T follicular helper cell (primary cell): Measurements from ENCODE around the gene CPNE5.
A peak's percentile ranks its signal among the peaks of the same experiment; 100 is the strongest.

Experiments used
- DNase-seq: peaks from one replicate; pipeline ENCODE4 v3.0.0-alpha.2; 2020; ENCODE audit warnings: low read depth

The CPNE5 gene

DNA sequence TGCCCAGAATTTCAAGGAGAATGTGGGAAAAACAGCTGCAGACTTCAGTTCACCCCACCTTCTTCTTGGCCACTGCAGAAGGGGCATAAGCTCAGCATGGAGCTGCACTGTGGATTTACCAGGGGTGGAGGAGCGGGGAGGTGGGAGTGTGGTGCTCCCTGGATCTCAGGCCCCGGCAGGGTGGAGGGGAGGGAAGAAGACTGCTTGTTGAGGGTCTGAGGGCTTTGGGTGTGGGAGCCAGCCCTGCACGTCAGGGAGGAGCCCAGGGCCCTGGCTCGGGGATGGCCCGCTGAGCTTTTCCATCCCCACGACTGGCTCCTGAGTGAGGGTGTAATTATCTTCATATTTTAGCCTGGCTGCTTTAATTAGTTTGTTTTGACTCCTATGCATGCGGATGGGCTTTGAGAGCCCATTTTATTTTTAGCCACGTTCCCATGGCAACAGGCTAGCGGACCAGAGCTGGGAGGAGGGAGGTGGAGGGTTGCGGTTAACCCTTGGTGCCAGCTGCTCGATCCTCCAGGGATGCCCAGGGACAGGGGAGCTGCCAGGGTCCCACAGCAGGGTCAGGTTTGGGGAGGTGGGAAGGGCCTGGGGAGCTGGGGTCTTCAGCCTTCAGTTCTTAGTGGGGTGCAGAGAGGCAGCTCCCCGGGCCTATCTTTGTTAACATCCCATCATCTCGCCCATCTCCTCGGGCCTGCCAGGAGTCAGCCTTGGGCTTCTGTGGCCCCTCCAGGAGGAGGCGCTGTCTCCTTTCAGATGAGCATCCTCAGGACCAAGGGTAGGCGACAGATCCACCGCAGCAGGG lies 73.4 kb downstream of the CPNE5 start:
- peak; percentile 71 for DNase-seq

DNA sequence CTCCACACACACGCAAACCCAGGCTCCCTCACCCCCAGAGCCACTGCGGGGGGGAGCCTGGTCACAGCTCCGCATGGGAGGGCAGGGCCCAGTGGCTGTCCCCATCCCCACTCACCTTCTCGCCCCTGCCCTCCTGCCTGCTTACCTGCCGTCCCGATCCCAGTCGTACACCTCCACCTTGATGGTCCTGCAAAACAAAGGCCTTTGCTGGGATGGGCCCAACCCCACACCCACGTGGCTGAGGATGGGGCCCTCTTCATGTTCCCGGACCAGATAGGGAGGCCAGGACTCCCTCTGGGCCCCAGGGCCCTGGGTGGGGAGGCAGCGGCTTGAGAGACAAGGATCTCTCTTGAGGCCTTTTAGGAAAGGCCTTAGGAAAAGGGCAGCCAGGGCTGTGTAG lies 74.1 kb downstream of the CPNE5 start:
- no peak for DNase-seq

DNA sequence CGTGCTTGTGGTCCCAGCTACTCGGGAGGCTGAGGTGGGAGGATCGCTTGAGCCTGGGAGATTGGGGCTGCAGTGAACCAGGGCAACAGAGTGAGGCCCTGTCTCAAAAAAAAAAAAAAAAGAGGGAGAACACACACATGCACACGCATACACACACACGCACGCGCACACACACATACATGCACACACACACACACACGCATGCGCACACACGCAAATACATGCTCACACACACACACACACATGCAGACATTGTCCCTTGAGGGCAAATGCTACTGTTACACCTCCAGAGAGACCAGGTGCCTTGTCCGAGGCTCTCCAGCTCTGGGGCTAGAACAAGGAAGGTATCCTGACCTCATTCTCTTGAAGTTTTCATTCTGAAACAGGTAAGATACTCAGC lies 77.1 kb downstream of the CPNE5 start:
- DNase-seq, result no peak

DNA sequence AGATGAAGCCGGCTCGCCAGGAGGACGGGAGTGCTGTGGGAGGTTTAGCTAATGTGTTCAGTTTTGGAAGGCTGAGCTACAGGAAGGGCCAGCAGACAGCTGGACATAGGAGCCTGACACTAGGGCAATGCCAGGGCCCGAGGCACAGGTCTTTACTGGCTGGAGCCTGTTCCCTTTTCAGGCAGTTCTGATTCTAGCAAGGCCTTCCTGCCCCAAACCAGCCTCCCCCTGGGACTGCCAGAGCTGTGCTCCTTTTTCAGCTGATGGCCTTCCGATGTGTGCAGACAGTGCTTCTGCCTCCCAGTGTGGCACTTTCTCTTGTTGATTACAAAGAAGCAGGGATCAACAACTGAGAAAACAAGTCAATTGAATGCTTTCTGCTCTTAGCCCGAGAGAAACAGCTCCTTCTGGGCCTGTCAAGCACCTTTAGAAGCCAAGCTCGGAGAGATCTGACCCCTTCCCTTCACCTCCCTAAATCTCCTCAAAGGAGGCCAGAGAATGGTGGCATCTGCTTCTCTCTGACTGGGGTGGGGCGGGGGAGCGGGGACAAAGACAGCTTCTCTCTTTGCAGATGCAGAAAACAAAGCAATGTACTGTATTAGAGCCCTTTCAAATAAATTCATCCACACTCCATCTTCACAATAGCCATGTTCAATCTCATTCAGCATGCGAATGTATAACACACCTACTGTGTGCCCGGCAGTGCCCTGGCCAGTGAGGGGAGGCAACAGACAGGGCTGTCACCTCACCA lies 78.4 kb downstream of the CPNE5 start:
- no peak for DNase-seq

DNA sequence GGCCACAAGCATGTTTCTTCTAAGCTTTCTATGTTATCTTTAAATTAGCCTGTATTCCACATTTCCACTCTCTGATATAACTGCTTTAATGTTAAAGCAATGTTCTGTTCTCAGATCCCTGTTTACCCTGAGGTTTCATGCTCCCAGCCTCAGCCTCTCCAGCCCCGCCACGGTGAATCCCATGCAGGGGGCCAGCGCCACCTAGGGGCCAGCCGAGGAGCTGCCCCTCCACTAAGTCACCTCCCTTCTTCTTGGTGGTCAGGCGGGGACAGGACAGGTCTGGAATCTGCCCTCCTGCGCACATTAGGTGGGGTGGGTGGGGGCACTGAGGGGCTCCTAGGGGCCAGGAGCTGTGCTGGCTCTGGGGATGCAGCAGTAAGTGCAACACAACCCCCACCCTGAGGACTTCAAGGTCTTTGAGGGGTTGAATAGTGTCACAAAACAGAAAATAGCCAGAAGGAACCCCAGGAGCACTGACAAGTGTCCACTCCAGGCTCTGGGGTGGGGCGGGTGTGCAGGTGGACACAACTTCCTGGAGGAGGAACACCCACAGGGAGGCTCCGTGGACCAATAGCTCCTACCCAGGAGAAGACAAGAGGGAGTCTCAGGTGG lies 80.0 kb downstream of the CPNE5 start:
- DNase-seq, result peak; percentile 65

DNA sequence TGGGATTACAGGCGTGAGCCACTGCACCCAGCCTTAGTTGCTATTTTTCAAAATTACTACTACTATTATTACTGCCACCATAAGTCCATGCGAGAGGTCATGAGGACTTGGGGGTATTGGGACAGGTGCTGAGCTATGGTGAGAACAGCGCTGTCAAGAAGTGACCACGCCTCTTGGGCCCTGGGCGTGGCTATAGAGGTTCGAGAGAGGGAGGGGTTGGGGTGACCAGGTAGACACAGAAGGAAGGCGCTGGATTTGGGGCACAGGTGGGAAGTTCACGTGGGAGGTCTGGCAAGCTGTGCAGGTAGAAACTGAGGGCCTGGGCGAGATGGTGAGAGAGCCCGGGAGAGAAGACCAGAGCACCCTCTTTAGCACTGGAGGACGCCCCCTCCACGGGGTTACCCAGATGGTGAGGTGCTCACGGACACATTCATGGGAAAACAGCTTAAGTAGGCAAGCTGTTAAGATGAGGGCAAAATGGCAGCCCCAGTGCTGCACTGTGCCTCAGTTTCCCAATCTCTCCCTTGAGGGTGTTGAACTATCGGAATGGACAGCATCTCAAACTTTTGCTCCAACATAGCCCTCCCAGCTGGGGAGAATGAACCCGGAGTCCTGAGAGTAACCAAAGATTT lies 80.6 kb downstream of the CPNE5 start:
- no peak for DNase-seq

DNA sequence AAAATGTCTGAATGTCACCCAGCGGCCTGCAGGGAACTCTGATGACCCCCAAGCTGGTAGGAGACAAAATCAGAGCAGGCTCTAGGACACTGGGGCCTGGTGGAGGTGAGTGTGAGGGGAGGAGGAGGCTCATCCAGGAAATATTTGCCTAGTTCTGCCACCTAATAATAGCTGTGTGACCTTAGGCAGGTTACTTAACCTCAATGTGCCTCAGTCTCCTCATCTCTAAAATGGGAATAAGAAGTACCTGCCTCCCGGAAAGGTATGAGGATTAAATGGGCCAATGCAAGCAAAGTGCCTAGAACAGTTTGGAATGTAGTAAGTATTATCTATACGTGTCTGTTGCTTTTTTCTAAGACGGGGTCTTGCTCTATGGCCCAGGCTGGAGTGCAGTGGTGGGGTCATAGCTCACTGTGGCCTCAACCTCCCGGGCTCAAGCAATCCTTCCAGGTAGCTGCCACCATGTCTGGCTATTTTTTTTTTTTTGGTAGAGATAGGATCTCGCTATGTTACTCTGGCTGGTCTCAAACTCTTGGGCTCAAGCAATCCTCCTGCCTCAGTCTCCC lies 81.2 kb downstream of the CPNE5 start:
- no peak for DNase-seq

DNA sequence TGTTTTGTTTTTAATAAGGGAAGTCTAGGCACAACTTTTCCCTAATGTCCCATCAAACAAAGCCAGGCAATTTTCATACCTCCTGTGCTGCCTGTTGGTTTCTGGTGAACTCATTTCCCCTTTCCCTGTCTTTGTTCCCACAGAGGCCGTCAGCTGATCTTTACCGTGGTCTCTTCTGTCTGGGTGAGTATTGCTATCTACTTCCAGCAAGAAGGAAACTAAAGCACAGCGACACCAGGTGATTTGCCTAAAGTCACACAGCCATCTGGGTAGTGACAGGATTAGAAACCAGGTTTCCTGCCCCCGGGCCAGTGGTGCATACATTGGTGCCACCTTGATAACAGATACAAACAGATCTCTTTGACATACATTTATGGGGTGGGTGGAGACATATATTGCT lies 82.0 kb downstream of the CPNE5 start:
- DNase-seq, result peak; percentile 11

DNA sequence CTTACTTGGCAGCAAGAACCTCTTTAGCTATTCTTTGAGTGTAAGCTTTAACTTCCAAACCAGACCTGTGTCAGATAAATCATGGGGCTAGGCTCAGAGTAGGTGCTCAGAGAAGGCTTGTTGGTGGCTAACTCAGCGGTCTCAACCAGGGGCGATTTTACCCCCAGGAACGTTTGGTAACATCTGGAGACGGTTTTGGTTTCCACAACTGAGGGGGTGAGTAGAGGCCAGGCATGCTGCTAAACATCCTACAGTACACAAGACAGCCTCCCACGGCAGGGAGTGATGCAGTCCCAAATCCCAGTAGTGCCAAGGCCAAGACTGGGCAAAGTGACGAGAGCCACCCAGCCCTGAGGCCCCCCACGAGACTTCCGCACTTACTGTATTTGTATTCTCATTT lies 82.5 kb downstream of the CPNE5 start:
- DNase-seq, result no peak

DNA sequence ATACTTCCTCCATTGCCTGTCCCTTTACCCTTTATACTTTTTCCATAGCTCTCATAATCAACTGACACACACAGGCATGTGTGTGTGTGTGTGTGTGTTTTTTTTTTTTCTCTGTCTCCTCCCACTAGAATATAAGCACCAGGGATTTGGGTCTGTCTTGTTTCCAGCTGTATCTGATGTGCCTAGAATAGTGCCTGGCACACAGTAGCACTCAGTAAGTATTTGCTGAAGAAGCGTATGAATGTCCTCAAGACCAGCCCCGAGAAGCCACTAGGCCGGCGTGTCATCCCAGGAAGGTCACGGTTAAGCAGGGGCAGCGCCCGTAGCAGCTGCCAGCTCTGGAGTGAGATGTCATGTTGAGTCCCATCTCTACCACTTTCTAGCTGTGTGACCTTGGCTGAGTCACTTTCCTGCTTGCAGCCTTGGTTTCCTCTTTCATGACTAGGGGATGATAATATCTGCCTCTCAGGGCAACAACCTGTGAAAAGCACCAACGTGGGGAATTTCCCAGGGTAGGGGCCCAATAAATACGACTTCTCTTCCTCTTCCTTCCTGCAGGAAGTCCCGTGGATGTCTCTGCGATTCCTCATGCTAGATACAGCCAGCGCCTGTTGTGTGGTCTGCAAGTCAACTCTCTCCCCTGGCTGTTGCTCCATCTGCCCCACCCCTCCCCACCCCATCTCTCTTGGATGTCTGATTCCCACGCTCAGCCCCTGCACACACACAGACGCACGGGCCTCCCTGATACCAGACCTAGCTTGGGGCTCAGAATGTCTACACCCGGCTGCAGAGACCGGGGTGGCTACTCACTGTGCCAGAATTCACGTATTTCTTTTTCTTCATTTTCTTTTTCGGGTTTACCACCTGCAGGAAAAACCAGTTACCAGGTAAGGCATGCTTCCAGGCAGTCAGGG lies 83.6 kb downstream of the CPNE5 start:
- DNase-seq, result peak; percentile 56

DNA sequence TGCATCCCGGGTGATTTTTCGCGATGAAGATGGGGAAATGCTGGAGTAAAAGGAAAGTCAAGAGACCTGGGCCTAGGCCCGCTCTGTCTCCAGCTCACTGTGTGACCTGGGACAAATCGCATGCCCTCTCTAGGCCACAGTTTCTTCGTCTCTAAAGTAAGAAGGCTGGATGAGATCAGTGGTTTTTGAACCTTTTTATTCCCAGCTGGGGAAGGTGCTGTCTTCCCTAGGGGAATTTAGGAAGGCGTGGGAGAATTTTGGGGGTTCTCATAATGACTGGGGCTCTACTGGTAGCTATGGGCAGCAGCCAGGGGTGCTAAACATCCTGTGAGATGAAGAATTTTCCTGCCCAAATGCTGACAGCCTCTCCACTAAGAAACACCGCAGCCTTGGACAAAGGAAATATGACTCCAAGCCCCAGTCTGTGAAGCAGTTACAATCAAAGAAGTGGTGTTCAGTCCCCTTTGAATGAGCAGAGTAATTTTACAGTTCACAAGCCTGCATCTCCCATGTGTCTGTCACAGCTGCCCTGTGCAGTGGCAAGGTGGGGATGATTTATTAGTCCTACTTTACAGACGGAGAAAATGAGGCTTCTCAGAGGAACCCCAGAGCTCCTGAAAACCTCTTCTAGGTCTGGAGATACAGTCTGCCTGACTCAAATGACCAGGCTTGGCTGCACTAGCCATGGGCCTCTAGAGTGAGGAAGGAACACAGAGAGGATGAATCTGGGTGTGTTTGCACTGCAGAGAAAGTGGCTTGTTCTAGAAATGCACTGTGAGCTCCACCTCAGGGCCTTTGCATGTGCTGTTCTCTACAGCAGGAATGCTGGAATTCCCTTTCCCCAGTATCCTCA lies 84.4 kb downstream of the CPNE5 start:
- DNase-seq, result no peak

DNA sequence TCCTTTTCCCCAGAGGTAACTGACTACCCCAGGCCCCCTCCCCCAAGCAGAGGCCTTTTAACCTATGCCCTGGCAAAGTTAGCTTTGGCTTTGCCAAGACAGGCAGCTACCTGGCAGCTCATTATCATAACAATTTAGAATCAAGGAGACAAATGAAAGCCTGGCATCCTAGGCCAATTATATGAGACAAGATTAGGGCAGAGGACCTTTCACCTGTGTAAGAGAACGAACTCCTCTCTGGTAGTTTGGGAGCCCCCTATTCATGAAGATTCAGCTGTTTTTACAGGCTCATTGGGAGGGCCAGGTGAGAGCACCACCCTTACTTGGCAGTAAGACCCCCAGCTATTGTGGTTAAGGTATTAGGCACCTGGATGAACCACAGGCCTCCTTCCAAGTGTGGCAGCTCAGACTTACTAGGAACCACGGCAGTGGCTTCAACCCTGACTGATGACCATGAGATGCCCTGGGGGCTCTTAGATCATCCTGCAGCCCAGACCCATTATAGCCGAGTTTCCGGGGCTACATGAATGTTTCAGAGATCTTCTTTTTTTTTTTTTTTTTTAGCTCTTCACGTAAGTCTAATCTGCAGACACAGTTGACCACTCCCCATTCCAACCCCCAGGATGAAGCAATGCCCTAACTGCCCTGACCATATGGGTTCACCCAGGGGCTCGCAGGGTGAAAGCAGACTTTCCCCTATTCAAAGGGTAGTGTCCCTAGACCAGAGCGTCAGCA lies 85.4 kb downstream of the CPNE5 start:
- no peak for DNase-seq

DNA sequence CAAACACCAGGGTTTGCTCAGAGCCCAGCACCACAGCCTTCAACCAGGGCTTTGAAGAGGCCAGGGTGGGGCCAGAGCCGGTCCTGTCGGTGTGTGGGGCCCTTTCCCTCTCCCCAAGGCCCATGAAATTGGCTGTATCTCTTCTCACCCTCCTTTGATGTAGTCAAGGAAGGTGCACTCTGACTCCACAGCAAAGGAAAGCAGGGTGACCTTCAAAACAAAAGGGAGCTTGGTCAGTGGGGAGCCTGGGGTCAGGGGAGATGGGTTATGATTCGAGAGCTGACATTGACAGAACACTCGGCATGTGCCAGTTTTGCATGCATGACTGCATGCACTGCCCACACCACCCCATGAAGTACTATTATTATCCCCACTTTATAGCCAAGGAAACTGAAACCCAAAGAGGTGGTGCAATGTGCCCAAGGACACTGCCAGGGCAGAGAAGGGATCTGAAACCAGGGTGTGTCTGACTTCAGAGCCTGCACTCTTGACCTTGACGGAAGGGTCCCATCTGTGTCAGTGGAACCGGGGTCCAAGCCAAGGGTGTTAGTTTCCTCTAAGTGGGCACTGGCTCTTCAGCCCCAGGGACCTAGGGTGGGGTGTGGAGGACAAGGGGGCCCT lies 86.2 kb downstream of the CPNE5 start:
- DNase-seq, result no peak

DNA sequence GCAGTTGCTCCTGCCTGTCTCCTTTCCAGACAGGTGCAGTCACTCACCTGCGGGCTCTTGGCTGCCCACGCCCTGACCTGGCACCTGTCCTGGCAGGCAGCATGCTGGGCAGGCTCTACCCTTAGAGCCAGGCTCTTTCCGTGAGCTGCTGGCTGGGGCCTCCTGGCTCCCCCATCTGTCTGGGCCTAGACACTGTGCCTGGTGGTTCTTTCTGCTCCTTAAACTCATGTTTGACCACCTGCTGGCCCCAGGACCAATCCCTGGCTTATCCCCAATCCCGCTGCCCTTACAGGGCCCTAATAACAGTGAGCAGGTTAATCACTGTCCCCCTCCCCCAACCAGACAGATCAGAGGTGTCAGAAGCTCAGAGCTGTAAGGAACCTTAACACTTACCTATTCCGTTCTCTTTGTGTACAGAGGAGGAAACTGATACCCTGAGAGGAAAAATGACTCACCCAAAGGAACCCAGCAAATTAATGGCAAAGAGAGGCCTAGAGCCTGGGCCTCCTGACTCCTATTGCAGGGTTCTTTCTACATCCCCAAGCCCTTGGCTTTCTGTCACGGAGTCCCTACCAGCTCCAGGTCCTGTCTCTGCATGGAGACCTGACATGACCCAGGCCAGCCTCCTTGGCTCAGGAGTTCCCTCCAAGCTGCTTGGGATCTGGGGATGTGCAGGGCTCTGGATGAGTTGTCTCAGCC lies 86.9 kb downstream of the CPNE5 start:
- no peak for DNase-seq

DNA sequence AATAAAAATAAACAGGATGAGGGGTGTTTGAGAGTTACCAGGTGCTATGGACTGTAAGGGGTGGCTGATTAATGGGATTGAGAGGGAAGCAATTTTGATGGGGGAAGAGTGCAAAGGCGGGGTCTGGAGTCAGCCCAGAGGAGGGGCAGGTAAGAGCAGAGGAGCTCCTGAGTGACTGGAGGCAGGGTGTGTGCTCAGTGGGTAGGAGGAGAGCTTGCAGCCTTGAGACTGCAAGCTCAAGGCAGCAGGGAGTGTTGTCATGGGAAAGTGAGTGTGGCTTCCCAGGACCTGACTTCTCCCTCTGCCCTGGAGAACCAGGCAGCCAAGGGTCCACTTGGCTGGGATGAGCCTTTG lies 87.4 kb downstream of the CPNE5 start:
- no peak for DNase-seq

DNA sequence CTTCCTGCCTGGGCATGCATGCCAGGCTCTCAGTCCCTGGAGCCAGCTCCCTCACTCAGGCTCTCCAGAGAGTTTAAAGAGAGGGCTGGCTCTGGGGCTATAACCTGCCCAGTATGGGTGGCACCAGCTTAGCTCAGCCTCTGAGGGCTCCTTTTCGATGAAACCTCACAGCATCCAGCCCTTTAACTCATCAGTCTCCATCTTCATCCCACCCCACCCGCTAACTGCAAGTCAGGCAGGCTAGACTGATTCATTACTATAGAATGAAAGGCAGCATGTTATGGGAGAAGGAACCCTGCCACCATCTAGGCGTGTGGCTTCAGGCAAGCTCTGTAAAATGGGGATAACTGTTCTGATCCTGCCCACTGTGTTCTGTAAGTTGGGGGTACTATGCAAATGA lies 88.2 kb downstream of the CPNE5 start:
- DNase-seq, result no peak

DNA sequence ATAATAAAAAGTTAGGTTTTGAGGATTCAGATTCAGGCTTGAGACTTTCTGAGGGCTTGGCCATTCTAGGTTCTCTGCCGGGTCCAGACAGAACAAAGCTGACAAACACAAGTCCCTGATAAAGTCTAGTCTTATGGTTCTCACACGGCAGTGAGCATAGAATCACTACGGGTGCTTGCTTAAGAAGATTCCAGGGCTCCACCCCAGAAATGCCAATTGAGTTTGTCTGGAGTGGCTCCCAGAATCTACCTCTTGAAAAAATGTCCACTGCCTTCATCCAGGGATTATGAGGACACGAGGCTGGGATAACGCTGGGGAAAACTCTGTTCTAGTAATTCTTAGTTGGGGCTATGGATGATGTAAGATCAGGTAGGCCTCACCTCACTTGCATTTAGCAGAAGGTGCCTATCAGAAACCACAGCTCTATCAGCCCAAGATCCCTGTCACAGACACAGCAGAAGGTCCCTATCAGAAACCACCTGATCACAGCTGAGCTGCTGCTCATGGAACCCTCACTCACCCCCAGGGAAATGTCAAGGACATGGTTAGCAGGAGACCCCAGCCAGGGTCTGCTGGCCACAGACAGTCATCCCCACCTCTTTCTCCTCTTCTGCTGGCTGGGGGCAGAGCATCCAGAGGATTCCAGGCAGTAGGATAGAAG lies 89.3 kb downstream of the CPNE5 start:
- no peak for DNase-seq

DNA sequence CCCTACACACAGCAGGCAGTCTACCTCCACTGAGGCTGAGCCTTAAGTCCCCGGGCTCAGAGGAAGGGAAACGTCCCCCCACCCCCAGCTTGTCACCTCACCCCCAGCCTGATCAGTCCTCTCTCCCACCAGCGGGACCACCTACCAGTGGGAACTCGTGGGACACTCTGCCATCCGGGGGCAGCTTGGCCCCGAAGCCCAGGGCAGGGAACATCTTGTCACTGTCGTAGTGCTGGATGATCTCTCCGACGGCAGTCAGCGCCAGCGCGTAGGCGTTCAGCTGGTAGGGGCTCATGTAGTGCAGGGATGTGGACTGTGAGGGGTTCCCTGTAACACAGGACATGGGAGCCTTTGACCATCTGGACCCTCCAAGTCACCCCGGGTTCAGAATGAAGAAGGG lies 93.0 kb downstream of the CPNE5 start:
- no peak for DNase-seq
